ENCODE results near the gene HEBP2. TPM values are rescaled to one million over a fixed set of nuclear protein-coding genes. Genes with fewer than 3 reads are reported as not detected.

Gene HEBP2
- total and polyA plus RNA-seq, 10 donors: 5.7 to 37.0 (median 21.0) TPM

DNA sequence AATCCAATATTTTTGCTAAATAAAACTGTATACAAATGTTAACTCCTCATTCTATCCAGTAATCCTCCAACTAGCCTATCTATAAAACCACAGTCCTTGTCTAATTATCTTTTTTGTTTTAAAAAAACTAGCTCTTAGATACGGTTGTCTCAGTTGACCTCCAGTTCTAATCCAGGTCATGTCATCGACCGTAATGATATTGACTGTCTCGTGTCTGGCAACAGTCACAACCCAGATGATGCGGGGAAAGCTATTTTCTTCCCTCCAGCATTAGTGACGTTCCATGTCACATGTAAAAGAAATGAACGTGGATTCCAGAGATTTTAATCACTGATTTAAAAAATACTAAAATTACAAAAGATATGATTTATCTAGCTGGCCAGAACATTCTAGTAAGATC is 35.5 kb downstream of the HEBP2 start:
- Histone ChIP-seq H3K4me3 (no peak overlapping the region), H3K4me1 (peaks cover 0 to 10% (median 4%) of the 10 kb centered on the region in 6 donors), H3K36me3 (no peaks in the 10 kb centered on the region), H3K27ac (no peak overlapping the region), H3K27me3 (replicated peaks in 1 of 7) (no peaks in the 10 kb centered on the region), H3K9me3 (no peaks in the 10 kb centered on the region)
- DNase-seq: no peak
- 90 to 94% (median 92%) methylated on average over 7 of the region's 7 CpGs for WGBS, 5 donors
- TF ChIP-seq, protein P1, sequence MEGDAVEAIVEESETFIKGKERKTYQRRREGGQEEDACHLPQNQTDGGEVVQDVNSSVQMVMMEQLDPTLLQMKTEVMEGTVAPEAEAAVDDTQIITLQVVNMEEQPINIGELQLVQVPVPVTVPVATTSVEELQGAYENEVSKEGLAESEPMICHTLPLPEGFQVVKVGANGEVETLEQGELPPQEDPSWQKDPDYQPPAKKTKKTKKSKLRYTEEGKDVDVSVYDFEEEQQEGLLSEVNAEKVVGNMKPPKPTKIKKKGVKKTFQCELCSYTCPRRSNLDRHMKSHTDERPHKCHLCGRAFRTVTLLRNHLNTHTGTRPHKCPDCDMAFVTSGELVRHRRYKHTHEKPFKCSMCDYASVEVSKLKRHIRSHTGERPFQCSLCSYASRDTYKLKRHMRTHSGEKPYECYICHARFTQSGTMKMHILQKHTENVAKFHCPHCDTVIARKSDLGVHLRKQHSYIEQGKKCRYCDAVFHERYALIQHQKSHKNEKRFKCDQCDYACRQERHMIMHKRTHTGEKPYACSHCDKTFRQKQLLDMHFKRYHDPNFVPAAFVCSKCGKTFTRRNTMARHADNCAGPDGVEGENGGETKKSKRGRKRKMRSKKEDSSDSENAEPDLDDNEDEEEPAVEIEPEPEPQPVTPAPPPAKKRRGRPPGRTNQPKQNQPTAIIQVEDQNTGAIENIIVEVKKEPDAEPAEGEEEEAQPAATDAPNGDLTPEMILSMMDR (IDR thresholded peaks at IDR 0.05 in 8 of 11, conservative IDR thresholded peaks at IDR 0.05 in 3 of 11): no peak
- no peak for TF ChIP-seq POLR2AphosphoS5 (IDR thresholded peaks at IDR 0.05)
- no peak for TF ChIP-seq POLR2A (IDR thresholded peaks at IDR 0.05)
- intact Hi-C loops (cut with DNase I; ENCODE audit: low total_unique reads): loop anchor here (10.0 kb wide), 1 partner anchor 145 kb away; no protein-coding TSS in a partner anchor

DNA sequence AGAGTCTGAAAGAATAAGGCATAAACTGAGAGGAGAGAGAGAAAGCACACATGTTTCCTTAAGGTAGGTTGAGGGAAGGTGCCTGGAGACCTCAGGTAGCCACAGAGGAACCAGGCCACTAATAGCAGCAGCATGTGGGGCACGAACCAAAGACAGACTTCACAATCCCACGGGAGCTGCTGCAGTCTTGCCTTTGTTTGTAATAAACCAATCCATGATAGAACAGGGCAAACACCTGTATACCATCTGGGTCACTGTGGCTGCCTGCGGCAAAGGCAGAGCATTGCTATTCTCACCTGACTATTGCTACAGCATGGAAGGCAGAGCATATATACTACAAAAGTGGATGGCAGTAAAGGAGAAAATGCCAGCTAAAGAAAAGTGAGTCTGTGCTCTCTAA is 36.3 kb downstream of the HEBP2 start:
- no peaks in the 10 kb centered on the region for H3K9me3 ChIP-seq
- H3K36me3 ChIP-seq: no peaks in the 10 kb centered on the region
- TF ChIP-seq POLR2AphosphoS5 (IDR thresholded peaks at IDR 0.05) (no peak), POLR2A (IDR thresholded peaks at IDR 0.05) (no peak)
- TF ChIP-seq, protein P1 (IDR thresholded peaks at IDR 0.05 in 8 of 11, conservative IDR thresholded peaks at IDR 0.05 in 3 of 11): no peak
- H3K27me3 ChIP-seq (replicated peaks in 1 of 7): no peaks in the 10 kb centered on the region
- no peak overlapping the region for H3K4me3 ChIP-seq
- H3K27ac ChIP-seq: no peak overlapping the region
- WGBS, 5 donors: 74 to 91% (median 89%) methylated on average over 3 of the region's 3 CpGs
- peaks cover 0 to 2% (median under 1%) of the 10 kb centered on the region in 6 donors for H3K4me1 ChIP-seq
- intact Hi-C loops (cut with DNase I; ENCODE audit: low total_unique reads): no loop called here
- no peak for DNase-seq

DNA sequence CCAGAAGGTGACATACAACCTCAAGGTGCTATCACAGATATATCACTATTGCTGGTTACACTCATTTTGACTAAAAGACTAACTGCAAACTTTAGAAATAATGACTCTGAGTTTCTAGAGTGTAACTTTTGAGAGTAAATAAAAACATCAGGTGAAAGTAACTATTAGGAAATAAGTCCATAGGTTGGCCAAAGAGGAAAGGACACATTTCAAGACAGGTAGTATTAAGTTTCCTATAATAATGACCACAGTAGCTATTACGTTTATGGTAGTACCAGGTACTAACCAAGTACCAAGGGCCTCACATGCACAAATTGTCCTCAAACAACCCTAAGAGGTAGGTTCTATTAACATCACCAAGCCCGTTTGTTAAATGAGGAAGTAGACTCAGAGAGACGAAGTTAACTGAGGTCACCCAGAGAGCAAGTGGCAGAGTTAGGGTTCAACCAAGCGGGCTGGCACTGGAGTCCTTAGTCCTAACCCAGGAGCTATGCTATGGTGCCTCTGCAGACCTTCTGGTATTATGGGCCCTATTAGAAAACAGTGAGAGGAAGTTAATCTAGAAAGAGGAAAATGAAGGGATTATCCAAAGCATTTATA is 36.8 kb downstream of the HEBP2 start:
- intact Hi-C loops (cut with DNase I; ENCODE audit: low total_unique reads): no loop called here
- TF ChIP-seq POLR2A (IDR thresholded peaks at IDR 0.05) (no peak), POLR2AphosphoS5 (IDR thresholded peaks at IDR 0.05) (no peak)
- TF ChIP-seq, protein P1 (IDR thresholded peaks at IDR 0.05 in 8 of 11, conservative IDR thresholded peaks at IDR 0.05 in 3 of 11): no peak
- no peaks in the 10 kb centered on the region for H3K27me3 ChIP-seq (replicated peaks in 1 of 7)
- H3K4me1 ChIP-seq: no peaks in the 10 kb centered on the region
- H3K27ac ChIP-seq: no peak overlapping the region
- 49 to 63% (median 59%) methylated on average over 4 of the region's 4 CpGs for WGBS, 5 donors
- no peaks in the 10 kb centered on the region for H3K9me3 ChIP-seq
- no peaks in the 10 kb centered on the region for H3K36me3 ChIP-seq
- H3K4me3 ChIP-seq: no peak overlapping the region
- DNase-seq: no peak

DNA sequence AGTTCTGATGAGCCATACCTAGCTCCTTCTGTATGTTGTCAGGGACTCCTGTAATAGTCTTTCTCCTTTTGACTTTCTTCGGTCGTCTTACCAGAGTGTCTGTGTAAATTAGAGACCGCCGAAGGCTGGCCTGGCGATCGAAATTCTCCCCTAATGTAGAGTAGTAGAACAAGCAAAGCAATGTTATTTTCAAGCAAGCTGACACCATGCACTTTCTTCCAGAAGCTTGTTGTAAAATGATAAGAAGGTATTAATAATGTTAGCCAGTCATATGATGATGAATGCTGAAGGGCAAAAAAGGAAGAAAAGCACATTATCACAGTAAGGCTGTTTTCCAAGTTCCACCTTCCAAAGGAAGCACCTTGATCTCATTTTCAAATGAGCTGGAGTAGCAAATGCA is 37.9 kb downstream of the HEBP2 start:
- no peaks in the 10 kb centered on the region for H3K36me3 ChIP-seq
- no peak for DNase-seq
- no peak overlapping the region for H3K4me3 ChIP-seq
- TF ChIP-seq, protein P1 (IDR thresholded peaks at IDR 0.05 in 8 of 11, conservative IDR thresholded peaks at IDR 0.05 in 3 of 11): no peak
- 77 to 93% (median 84%) methylated on average over 6 of the region's 6 CpGs for WGBS, 5 donors
- H3K4me1 ChIP-seq: no peaks in the 10 kb centered on the region
- H3K9me3 ChIP-seq: no peaks in the 10 kb centered on the region
- no peak overlapping the region for H3K27ac ChIP-seq
- intact Hi-C loops (cut with DNase I; ENCODE audit: low total_unique reads): no loop called here
- H3K27me3 ChIP-seq (replicated peaks in 1 of 7): no peaks in the 10 kb centered on the region
